Stimulated activated effector memory CD8-positive, alpha-beta T cell treated with anti-CD3 and anti-CD28 coated beads, Interleukin-12 subunit alpha, Interleukin-12 subunit beta, amount 100 ng/mL, for 72 hours (primary cell): ENCODE data around the gene PCDH20.

ENCODE experiments used
- ATAC-seq: fragments of 150-1000 bp; cut with Tn5 transposase; 2 replicates; pipeline ENCODE4 v1.10.0; 2021
- DNase-seq, 2 donors: peaks; one replicate each; pipeline ENCODE4 v3.0.0; 2021 to 2022; ENCODE audit warnings: low spot score in 2 of 2
- H3K27ac Mint-ChIP-seq: one replicate; pipeline ENCODE4 v1.8.0; 2022; ENCODE audit warnings: mild to moderate bottlenecking, mixed read lengths
- H3K36me3 Mint-ChIP-seq: one replicate; pipeline ENCODE4 v1.8.0; 2022; ENCODE audit warnings: mild to moderate bottlenecking, mixed read lengths
- H3K4me1 Mint-ChIP-seq: one replicate; pipeline ENCODE4 v1.8.0; 2022; ENCODE audit warnings: mixed read lengths
- H3K4me3 Mint-ChIP-seq: one replicate; pipeline ENCODE4 v1.8.0; 2022; ENCODE audit warnings: mild to moderate bottlenecking, mixed read lengths
- H3K9me3 Mint-ChIP-seq: one replicate; pipeline ENCODE4 v1.8.0; 2022; ENCODE audit warnings: mixed read lengths

Gene PCDH20, protein sequence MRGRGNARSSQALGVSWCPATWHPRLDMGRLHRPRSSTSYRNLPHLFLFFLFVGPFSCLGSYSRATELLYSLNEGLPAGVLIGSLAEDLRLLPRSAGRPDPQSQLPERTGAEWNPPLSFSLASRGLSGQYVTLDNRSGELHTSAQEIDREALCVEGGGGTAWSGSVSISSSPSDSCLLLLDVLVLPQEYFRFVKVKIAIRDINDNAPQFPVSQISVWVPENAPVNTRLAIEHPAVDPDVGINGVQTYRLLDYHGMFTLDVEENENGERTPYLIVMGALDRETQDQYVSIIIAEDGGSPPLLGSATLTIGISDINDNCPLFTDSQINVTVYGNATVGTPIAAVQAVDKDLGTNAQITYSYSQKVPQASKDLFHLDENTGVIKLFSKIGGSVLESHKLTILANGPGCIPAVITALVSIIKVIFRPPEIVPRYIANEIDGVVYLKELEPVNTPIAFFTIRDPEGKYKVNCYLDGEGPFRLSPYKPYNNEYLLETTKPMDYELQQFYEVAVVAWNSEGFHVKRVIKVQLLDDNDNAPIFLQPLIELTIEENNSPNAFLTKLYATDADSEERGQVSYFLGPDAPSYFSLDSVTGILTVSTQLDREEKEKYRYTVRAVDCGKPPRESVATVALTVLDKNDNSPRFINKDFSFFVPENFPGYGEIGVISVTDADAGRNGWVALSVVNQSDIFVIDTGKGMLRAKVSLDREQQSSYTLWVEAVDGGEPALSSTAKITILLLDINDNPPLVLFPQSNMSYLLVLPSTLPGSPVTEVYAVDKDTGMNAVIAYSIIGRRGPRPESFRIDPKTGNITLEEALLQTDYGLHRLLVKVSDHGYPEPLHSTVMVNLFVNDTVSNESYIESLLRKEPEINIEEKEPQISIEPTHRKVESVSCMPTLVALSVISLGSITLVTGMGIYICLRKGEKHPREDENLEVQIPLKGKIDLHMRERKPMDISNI

GRCh38 chr13:61415749-61416148, at the start of gene PCDH20:
TSS of gene PCDH20 (minus strand) at chr13:61415849. CDS start at chr13:61415158, 691 bp downstream.
- no peak for DNase-seq
- Mint-ChIP-seq H3K27ac (no peak within 1 kb of the TSS), H3K4me3 (no peak within 1 kb of the TSS)

DNA sequence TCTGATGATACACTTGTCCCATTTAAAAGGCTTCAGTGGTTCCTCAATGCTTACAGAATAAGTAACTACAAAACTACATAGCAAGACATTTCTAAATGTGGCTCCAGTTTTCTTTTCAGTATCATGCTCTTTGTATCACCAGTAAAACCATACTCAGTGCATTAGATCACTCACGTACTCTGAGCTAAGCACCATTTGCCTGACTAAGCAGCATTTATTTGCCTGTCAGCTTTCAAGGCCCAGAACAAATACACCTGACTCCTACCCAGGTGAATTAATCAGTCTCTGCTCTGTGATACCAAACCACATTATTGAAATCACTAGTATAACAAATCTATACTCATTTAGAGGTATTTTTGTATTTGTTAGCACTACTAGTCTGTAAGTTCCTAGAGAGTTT, 47.4 kb upstream of the PCDH20 start:
- no peaks in the 10 kb centered on the region for H3K4me1 Mint-ChIP-seq
- no peaks in the 10 kb centered on the region for H3K36me3 Mint-ChIP-seq
- no peak overlapping the region for H3K4me3 Mint-ChIP-seq
- DNase-seq, result no peak
- ATAC-seq, result no peak
- H3K27ac Mint-ChIP-seq, result no peak overlapping the region
- H3K9me3 Mint-ChIP-seq, result peaks cover 9% of the 10 kb centered on the region

More at GRCh38 chr13:61415749-61416148, at the start of gene PCDH20:
- no peak for ATAC-seq
- no peaks in the 10 kb centered on the region for H3K36me3 Mint-ChIP-seq
- H3K4me1 Mint-ChIP-seq, result no peaks in the 10 kb centered on the region
- H3K9me3 Mint-ChIP-seq, result peaks cover 3% of the 10 kb centered on the region

DNA sequence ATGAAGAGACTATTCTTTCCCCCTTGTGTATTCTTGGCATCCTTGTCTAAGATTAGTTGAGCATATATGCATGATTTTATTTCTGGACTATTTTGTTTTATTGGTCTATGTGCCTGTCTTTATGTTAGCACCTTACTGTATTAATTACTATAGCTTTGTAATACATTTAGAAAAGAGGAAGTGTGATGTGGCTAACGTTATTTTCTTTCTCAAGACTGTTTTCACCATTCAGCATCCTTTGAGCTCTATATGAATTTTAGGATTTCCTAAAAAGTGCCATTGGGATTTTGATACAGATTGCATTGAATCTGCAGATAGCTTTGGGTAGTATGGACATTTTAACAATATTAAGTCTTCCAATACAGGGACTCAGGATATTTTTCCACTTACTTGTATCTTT, 37.5 kb upstream of the PCDH20 start:
- H3K9me3 Mint-ChIP-seq, result peaks cover 28% of the 10 kb centered on the region
- no peak for ATAC-seq
- no peak overlapping the region for H3K27ac Mint-ChIP-seq

DNA sequence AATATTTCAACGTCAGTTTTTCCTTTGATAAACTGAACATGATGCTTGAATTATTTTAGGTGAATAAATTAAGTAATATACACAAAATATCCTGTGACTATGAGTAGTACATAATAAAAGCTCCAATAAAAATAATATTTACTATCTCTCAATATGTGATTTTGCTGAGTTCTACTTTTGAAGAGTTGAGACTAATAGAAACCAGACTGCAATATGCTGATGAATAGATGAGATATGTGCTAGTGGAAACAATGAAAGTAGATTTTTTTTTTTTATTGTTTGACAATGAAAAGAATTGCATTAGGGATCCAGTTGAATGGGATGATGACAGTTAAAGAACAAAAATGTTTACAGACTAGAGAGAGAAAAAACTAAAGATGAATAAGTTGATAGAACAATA, 16.4 kb upstream of the PCDH20 start:
- no peaks in the 10 kb centered on the region for H3K36me3 Mint-ChIP-seq
- peaks cover 6% of the 10 kb centered on the region for H3K9me3 Mint-ChIP-seq
- no peak overlapping the region for H3K27ac Mint-ChIP-seq
- ATAC-seq, result no peak
- H3K4me3 Mint-ChIP-seq, result no peak overlapping the region
- H3K4me1 Mint-ChIP-seq, result no peaks in the 10 kb centered on the region
- DNase-seq, result no peak

More for the DNA sequence above, 37.5 kb upstream of the PCDH20 start:
- Mint-ChIP-seq H3K4me1 (no peaks in the 10 kb centered on the region), H3K4me3 (no peak overlapping the region), H3K36me3 (no peaks in the 10 kb centered on the region)
- no peak for DNase-seq

DNA sequence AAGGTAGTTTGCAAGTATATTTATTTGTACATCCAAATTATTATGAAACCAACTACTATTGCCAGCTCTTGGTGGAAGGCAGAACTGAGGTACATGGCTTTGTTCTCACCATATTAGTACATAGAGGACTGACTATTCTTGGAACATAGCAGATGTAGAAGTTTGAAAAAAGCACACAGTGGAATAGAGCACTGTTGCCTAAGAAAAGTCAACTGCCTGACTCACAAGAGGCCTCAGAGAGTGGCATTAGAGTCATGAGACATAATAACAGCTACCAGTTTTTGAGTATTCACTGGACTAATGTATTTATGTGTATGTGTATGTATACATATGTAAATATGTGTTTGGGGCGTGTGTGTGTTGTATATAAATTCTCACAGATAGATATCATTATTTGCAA, 8.3 kb upstream of the PCDH20 start:
- ATAC-seq (no peak), DNase-seq (no peak)
- H3K9me3 Mint-ChIP-seq, result peaks cover 7% of the 10 kb centered on the region
- no peak overlapping the region for H3K4me3 Mint-ChIP-seq
- no peaks in the 10 kb centered on the region for H3K4me1 Mint-ChIP-seq
- H3K27ac Mint-ChIP-seq, result no peak overlapping the region
- no peaks in the 10 kb centered on the region for H3K36me3 Mint-ChIP-seq

DNA sequence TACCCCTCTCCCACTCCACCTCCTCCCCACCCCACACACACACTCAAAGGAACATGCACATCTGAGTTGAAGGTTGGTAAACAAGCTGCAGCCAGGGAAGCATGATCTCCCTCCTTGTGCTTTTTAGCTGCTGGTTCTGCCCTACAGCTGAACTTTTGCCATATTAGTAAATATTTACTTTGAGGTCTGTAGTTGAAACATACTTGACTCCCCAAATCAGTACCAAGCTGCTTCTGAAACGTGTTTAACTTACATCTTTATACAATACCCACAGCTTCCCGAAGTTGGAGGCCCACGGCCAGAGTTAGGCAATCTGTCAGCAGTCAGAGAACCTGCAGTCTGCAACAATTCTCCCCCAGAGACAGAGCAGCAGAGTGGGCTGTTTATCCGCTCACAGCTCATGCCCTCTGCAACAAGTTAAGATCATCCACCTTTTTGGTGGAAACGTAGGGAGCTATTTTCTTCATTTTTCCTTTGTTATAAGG, 1.5 kb upstream of the PCDH20 start:
- Mint-ChIP-seq H3K4me1 (no peaks in the 10 kb centered on the region), H3K9me3 (peaks cover 3% of the 10 kb centered on the region), H3K27ac (no peak overlapping the region), H3K36me3 (no peaks in the 10 kb centered on the region), H3K4me3 (no peak overlapping the region)
- DNase-seq (no peak), ATAC-seq (no peak)

DNA sequence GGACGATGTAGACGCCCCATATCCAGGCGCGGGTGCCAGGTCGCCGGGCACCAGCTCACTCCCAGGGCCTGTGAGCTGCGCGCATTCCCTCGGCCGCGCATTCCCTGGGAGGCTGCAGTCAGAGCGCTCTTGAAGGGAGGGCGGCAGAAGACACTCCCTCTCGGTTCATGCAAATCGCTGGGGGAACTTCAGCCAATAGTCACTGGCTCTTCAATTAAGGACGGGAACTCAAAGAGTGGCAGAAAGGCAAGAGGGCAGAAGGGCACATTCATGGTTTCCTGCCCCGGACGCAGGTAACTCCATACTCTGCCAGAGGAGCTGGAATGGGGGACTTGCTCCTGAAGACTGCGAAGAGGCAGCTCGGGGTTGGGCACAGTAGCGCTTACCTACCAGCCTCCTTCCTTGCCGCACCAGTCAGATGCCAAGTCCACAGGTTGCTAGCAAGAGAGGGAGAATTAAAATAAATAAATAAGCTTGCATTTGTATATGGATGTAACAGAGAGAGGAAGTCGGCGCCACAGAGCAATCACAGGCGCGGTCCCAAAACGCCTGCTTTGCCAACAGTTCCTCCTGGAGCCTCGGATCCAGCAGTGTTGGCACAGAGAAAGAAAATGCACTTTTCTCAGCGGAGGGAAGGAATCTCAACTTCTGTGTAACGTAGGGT, 459 bp downstream of the PCDH20 start:
- no peak overlapping the region for H3K27ac Mint-ChIP-seq
- no peak for DNase-seq
- no peak overlapping the region for H3K4me3 Mint-ChIP-seq
- peaks cover 3% of the 10 kb centered on the region for H3K9me3 Mint-ChIP-seq
- H3K4me1 Mint-ChIP-seq, result no peaks in the 10 kb centered on the region
- no peaks in the 10 kb centered on the region for H3K36me3 Mint-ChIP-seq
- ATAC-seq, result peak; percentile 28

- no peak overlapping the region for H3K4me3 Mint-ChIP-seq
- no peak for ATAC-seq
- DNase-seq, result no peak
- H3K27ac Mint-ChIP-seq, result no peak overlapping the region
- H3K36me3 Mint-ChIP-seq, result no peaks in the 10 kb centered on the region
- H3K4me1 Mint-ChIP-seq, result no peaks in the 10 kb centered on the region
- H3K9me3 Mint-ChIP-seq, result peaks cover 3% of the 10 kb centered on the region
Measured at GRCh38 chr13:61414686-61415057, 977 bp downstream of the PCDH20 start.

- DNase-seq (no peak), ATAC-seq (no peak)
- H3K36me3 Mint-ChIP-seq, result no peaks in the 10 kb centered on the region
- no peak overlapping the region for H3K27ac Mint-ChIP-seq
- H3K4me3 Mint-ChIP-seq, result no peak overlapping the region
- peaks cover 3% of the 10 kb centered on the region for H3K9me3 Mint-ChIP-seq
- H3K4me1 Mint-ChIP-seq, result no peaks in the 10 kb centered on the region
Measured at GRCh38 chr13:61413572-61414535, 1.8 kb downstream of the PCDH20 start.

- no peak overlapping the region for H3K4me3 Mint-ChIP-seq
- peaks cover 6% of the 10 kb centered on the region for H3K9me3 Mint-ChIP-seq
- H3K27ac Mint-ChIP-seq, result no peak overlapping the region
- ATAC-seq, result no peak
- H3K36me3 Mint-ChIP-seq, result no peaks in the 10 kb centered on the region
- no peak for DNase-seq
- no peaks in the 10 kb centered on the region for H3K4me1 Mint-ChIP-seq
Measured at GRCh38 chr13:61410669-61411297, 4.9 kb downstream of the PCDH20 start.

DNA sequence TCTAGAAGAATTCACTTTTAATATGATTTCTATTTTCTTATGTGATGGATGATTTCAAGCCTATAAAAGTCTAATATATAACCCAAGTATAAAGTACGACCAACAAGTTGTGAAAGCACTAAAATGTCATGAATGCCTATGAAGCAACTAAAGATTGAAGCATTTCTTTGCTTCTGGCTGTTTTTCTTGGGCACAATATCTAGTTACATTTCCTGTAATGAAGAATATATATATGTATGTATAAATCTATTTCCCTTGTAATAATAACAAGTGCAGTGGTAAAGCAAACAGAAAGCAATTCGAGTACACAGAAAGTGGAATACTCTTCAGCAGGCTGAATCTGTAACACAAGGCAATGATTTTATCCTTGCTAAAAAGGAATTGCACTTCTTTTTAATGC, 5.4 kb downstream of the PCDH20 start:
- Mint-ChIP-seq H3K9me3 (peaks cover 4% of the 10 kb centered on the region), H3K36me3 (no peaks in the 10 kb centered on the region), H3K27ac (no peak overlapping the region), H3K4me3 (no peak overlapping the region), H3K4me1 (no peaks in the 10 kb centered on the region)
- ATAC-seq (no peak), DNase-seq (no peak)

DNA sequence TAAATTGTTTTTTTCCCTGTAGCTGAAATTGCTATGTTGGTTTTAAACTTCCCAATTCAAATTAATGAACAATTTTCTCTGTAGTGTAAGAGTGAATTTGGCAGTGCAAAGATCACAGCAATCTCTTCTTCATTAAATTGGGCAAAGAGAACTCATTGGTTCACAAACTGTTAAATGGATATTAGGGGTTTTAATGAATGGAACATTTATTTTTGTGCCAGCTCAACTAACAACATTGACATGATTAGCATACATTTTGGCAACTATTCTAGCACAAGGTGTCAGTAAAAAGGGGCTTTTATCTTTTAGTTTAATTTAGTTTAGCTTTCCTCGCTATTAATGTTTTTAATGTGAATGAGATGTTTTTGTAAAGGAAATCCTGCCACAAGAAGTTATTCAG, 7.1 kb downstream of the PCDH20 start:
- no peak overlapping the region for H3K27ac Mint-ChIP-seq
- no peaks in the 10 kb centered on the region for H3K4me1 Mint-ChIP-seq
- ATAC-seq (no peak), DNase-seq (no peak)
- peaks cover 6% of the 10 kb centered on the region for H3K9me3 Mint-ChIP-seq
- no peaks in the 10 kb centered on the region for H3K36me3 Mint-ChIP-seq
- H3K4me3 Mint-ChIP-seq, result no peak overlapping the region

DNA sequence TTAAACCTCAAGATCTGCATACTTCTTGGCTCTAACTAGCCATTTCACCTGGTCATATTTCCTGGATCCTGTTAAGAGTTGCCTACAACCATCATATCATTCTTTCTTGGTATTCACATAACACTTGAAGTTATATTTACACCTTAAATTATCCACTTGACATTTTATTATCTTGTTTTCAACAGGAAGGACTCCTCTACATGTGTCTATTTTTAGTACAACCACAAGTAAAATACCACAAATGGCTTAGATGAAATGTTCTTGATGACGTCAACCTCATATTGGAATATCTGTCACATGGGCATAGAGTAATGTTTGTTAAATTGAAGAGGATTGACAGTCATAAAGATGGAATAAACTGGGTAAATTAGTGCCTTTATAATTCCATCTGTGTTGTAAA, 9.4 kb downstream of the PCDH20 start:
- ATAC-seq, result no peak
- peaks cover 6% of the 10 kb centered on the region for H3K9me3 Mint-ChIP-seq
- H3K36me3 Mint-ChIP-seq, result no peaks in the 10 kb centered on the region
- no peak for DNase-seq
- H3K4me3 Mint-ChIP-seq, result no peak overlapping the region
- no peaks in the 10 kb centered on the region for H3K4me1 Mint-ChIP-seq
- no peak overlapping the region for H3K27ac Mint-ChIP-seq

GRCh38 chr13:61396121-61396520, 19.5 kb downstream of the PCDH20 start:
- no peaks in the 10 kb centered on the region for H3K4me1 Mint-ChIP-seq
- H3K4me3 Mint-ChIP-seq, result no peak overlapping the region
- ATAC-seq, result no peak
- H3K36me3 Mint-ChIP-seq, result no peaks in the 10 kb centered on the region
- H3K9me3 Mint-ChIP-seq, result peaks cover 23% of the 10 kb centered on the region
- no peak for DNase-seq
- H3K27ac Mint-ChIP-seq, result no peak overlapping the region
